HG03457 (cell line): ENCODE results near the gene UBXN2A.
"Not testable (repeated sequence)": the region's sequence is repeated elsewhere in the genome, so short reads cannot be mapped to it uniquely, and the experiment has no call there.

Experiments used
- ATAC-seq: cut with Tn5 transposase; IDR thresholded peaks from one replicate; pipeline ENCODE4 v1.9.1; 2021; ENCODE audit warnings: moderate number of reproducible peaks; ENCODE audit not compliant: unreplicated experiment

UBXN2A gene

DNA sequence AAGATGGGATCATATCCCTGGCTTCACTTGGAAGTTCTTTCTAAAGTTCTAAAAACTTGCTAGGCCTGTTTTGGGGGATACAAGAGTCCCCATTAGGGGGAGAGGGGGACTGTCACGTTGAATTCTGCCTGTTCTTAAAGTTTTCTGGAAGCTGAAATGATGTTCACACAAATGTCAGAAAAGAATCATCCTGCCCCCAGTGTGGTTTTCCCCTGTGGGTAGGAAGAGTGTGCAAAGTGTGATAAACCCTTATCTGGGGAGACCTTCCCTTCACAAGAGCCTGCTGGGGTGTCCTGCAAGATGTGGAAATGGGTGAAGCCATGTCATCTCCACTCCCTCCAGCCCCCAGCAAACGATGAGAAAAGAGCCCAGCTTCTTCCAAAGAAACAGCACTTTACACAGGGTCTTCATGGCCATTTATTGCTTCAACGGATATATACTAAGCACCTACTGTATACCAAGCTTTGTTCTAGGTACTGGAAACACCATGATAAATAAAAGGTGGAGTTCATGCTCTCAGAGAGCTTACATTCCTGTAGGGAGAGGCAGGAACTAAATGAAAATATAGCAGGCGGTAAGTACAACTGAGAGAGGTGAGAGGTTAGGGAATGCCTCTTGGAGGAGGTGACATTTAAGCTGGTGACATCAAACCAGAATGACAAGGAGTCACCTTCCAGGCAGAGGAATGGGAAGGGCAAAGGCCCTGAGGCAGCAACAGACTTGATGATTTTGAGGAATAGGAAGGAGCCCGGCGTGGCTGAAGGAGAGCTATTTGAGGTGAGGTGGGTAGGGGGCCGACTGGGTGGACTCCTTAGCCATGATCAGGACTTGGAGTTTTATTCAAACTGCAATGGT is 71.2 kb downstream of the UBXN2A start:
- no peak for ATAC-seq

DNA sequence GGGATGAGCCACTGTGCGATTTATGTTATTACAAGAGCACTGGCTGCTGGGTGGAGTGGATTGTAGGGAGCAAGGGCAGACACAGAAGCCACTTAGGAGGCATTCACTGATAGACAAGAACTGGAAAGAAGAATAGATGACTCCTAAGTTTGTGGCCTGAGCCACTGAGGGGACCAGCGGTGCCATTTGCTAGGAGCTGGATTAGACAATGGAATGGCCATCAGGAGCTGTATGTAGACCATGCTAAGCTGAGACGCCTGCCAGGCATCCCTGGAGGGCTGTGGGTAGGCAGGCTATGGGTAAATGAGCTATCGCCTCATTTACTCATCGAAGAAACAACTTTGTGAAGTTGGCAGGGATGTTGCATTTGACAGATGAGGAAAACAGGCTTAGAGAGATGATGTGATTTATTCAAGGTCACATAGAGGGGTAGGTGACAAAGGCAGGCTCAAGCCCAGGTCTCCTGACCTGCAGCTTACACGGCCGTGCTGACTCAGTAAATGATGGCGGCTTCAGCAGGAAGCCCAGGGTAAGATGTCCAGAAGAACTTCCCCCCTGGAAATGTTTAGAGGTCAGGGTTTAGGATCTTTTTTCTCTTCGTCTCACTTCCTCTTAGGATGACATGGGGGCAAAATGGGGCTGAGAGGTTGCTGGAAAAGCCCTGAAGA is 72.4 kb downstream of the UBXN2A start:
- no peak for ATAC-seq

DNA sequence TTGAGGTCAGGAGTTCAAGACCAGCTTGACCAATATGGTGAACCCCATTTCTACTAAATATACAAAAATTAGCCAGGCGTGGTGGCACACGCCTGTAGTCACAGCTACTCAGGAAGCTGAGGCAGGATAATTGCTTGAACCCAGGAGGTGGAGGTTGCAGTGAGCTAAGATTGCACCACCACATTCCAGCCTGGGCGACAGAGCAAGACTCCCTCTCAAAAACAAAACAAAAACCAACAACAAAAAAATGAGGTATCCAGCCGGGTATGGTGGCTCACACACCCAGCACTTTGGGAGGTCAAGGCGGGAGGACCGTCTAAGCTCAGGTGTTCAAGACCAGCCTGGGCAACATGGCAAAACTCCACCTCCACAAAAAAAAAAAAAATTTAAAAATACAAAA is 74.6 kb downstream of the UBXN2A start:
- not testable (repeated sequence) for ATAC-seq

DNA sequence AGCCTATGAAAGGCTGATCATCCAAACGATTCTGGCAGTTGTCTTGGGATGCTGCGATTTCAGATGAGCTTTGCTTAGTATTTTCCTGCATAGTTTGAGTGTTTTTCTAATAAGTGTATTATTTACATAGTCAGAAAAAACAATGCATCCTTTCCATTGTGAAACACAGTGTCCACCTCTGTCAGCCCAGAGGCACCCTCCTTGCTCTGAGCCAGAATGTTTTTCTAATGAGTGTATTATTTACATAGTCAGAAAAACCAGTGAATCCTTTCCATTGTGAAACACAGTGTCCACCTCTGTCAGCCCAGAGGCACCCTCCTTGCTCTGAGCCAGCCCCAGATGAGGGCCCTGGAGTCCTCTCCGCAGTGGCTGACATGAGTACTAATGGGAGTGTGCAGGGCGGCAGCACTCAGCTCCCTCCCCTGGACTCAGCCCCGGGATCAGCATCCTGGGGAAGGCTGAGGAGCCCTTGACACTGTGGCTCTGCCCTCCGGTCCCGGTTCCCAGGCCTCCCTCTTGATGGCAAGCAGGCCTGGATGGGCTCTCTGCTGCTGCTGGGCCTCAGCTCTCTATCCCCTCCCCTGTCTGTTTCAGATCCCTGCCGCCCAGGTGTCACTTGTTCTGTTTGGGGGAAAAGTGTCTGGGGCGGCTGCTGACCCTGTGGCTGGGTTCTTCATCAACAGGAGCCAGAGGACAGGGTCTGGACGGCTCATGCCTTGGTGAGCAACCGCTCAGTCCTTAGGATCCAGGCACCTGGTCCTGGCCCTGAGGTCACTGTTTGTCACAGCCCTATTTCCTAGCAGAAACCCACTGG is 75.5 kb downstream of the UBXN2A start:
- ATAC-seq = no peak

DNA sequence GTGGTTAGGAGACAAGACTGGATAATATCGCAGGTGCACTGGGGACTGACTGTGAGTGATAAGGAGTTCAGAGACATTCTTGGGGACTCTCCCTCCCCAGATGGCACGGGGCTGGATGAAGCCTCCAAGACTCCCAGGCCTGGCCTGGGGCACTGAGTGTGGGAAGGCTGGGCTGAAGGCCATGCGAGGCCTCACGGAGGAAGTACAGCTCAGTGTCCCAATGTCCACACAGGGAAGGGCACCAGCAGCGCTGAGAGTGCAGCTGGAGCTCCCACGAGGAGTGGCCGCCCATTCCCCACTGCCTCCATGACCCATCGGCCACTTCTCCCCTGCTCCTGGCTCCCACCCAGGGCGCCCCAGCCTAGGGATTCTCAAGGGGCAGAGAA is 76.1 kb downstream of the UBXN2A start:
- no peak for ATAC-seq

DNA sequence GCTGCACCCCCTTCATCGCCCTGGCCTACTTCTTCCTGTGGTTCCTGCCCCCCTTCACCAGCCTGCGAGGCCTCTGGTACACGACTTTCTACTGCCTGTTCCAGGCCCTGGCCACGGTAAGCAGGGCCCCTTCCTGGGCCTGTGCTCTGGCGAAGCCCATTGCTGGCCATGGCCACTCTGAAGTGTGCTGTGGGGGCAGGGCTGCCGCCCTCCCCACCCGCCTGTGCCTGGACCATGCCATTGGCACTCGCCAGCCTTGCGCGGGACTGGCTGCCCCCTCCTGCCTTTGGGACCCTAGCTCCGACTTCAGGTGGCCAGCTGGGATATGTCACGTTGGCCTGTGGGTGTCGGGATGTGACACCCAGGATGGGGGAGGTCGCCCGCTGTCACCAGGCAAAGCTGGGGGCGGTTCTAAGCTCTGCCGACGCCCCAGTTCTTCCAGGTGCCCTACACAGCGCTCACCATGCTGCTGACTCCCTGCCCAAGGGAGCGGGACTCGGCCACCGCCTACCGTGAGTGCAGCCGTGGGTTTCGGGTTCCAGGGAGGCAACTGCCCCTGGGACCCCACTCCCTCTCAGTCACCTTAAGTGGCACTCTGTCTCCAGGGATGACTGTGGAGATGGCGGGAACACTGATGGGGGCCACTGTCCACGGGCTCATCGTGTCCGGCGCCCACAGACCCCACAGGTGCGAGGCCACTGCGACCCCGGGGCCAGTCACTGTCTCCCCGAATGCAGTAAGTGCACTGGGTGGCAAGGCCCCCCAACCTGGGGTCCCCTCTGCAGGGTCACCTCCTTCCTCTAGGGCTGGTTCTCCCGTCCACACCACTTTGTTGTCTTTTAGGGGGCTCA is 76.8 kb downstream of the UBXN2A start:
- ATAC-seq = no peak

DNA sequence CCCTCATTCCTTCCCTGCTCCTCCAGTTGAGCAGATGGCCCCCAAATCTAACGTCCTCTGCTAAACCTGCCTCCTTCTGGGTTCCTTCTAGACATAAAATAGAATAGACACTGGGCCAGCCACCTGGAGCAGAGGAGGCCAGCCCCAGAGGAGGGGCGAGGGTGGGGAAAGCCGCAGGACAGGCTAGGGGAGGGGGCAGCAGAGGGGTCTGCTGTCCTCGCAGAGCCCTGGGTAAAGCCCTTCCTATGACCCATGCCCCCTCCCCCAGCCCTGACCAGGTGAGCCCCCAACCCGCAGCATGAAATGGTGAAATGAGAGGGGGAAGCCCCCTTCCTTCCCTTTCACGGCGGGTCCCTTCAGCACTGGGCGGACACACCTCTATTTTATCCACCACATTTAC is 77.4 kb downstream of the UBXN2A start:
- ATAC-seq = no peak

DNA sequence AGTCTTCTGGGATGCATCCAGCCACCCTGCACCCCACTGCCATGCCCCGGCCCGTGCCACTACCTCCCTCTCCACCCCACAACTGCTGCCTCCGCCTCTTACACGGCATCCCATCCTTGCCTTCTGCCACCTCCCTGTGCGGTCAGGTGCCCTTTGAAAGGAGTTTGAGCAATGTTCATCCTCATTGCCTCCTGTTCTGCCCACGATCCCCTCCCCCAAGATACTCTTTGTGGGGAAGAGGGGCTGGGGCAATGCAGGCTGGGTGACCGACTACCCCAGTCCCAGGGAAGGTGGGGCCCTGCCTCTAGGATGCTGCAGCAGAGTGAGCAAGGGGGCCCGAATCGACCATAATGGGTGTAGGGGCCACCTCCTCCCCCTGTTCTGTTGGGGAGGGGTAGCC is 78.0 kb downstream of the UBXN2A start:
- ATAC-seq = no peak

DNA sequence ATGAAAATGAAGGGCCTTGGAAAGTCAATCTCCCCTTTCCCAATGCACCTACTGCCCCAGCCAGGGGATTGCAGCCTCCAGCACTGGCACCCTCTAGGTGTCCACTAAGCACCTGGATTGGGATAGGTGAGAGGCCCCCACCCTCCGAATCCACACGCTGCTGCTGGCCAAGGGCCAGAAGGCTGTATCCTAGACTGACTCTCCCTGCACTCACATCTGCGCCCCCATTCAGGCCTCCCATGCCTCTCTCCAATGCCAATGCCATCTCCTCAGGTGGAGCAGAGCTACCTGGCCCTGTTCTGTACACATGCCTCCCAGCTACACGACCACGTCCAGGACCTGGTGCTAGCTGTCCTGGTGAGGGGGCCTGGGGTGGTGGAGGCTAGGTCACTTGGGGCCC is 79.5 kb downstream of the UBXN2A start:
- ATAC-seq = no peak

DNA sequence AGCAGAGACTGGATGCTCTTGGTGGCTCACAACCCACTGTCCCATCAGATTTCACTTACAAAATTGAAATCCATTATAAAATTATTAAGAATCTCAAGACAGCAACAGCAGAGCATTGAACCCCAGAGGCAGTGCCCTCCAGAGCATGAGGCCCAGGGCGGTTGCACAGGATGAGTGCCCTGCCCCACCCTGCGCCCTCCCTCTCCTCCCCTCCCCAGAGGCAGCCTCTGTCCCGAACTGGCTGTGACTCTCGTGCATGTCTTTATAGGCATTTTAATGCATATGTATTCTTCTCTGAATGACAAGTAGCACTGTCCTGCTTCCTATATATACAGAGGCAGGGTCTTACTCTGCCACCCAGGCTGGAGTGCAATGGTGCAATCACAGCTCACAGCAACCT is 80.0 kb downstream of the UBXN2A start:
- ATAC-seq = no peak

DNA sequence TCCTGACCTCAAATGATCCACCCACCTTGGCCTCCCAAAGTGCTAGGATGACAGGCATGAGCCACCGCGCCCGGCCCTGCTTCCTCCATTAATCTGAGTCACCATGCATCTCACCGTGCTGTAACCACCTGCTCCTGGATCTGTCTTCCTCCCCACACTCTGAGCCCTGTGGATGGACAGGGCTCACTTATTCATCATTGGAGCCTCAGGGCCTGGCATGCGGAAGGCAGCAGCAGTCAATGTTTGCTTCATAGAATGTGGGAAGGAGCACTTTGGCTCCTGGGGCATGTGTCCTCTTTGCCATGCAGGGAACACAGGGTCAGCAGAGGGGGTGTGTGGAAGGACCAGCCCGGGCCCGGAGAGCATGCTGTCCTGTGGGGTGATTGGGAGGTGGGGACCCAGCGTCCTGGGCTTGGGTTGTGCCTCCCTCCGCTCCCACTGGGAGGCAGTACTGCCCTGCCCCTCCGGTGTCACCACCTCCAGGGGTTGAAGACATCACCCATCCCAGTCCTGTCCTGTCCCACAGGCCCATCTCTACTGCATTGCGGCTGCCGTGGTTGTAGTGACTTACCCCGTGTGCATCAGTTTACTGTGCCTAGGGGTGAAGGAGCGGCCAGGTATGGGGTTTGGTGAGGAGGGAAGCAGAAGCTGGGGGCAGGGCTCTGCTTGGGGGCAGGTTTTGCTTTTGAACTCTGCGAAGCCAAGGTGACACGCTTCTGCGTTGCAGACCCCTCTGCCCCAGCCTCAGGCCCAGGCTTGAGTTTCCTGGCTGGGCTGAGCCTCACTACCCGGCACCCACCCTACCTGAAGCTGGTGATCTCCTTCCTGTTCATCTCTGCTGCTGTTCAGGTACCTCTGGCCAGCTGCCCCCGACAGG is 81.1 kb downstream of the UBXN2A start:
- no peak for ATAC-seq

DNA sequence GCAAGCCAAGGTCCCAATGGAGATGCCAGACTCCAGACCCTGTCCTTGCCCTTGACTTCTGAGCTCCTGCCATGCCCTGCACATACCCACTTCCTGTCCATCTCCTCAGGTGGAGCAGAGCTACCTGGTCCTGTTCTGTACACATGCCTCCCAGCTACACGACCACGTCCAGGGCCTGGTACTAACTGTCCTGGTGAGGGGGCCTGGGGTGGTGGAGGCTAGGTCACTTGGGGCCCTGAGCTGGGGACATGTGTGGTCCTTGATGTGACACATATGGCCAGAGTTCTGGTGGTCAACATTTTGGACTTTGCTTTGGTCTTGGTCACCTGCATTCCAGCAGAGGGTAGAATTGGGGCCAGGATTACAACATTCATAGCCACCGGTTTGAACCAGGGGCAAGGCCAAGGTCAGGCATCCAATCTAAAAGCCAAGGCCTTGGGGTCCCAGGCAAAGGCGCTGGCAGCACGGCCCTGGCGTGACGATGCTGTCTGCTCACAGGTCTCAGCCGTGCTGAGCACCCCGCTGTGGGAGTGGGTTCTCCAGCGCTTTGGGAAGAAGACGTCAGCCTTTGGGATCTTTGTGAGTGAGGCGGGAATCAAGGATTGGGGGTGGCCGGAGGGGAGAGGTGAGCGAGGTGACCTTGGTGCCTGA is 82.2 kb downstream of the UBXN2A start:
- ATAC-seq = no peak

DNA sequence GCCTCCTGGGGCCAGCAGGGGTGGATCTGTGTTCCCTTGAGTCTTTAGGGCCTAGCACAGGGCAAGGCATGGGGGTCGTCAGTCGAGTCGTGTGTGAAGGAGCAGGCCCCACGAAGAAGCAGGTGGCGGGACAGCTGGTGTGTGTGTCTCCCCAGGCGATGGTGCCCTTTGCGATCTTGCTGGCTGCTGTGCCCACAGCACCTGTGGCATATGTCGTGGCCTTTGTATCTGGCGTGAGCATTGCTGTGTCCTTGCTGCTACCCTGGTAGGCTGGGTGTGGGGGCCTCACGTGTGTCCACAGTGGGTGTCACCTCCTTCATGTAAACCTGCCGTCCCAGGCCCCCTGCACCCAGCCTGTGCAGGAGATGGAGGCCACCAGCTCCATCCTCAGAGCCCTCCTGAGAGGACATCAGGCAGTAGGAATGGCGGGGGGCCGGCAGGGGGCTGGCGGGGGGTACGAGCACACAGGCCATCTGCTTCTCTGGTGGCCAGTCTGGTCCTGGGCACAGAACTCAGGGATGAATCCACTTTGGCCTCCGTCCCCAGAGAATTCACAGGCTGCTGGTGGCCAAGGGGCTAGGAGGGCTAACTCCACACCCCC is 82.8 kb downstream of the UBXN2A start:
- no peak for ATAC-seq

DNA sequence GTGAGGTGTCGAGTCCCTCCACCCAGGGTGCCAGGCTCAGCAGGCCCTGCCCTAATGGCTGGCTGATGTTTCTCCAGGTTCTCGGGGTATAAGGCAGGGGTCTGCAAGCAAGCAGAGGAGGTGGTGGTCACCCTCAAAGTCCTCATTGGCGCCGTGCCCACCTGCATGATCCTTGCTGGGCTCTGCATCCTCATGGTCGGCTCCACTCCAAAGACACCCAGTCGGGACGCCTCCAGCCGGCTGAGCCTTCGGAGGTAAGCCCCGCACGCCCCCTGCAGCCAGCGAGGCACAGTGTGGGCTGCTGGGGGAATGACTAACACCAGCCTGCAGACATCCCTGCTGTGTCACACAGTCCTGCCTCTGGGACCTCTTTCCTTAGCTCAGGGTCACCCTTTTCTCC is 83.8 kb downstream of the UBXN2A start:
- no peak for ATAC-seq

DNA sequence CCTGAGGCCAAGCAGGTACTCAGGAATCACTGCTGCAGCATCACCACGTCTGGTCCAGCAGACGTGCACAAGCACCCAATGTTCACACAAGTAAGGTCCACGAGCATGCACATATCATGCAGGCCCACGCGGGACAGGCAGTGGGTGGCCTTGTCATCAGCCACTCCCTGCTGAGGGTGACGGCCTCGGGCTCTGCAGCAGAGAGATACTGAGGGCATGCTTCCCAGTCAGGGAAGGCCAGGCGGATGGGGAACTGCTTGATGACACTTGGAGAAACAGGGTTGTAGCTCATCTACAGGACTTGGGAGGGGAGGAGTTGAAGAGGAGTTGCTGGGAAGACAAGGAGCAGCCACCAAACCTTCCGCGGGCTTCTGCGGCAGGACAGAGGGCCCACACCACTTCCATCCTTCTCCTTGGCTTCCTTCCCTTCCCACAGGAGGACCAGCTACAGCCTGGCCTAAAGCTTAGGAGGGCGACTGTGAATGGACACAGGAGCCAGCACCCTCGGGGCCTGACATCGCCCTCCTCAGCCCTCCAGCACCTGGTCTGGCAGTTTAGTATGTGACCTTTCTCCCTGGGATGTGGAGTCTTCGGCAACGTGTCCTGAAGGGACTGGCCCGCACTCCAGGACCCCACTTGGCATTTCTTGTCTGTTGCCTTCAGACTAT is 84.9 kb downstream of the UBXN2A start:
- no peak for ATAC-seq

DNA sequence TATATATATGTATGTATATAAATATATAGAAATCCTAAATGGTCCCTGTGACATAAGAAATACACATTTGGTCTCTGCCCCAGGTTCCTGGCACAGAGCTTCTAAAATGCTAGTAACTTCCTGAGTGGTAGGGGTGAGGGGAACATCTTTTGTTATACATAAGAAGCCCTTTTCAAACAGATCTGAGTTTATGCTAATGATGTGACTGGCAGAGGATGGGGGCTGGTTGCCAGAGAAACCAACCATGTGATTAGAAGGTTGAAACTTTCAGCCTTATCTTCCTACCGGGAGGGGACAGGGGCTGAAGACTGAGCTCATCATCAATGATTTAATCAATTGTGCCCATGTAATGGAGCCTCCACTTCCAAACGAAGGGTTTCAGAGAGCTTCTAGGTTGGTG is 86.0 kb downstream of the UBXN2A start:
- no peak for ATAC-seq

DNA sequence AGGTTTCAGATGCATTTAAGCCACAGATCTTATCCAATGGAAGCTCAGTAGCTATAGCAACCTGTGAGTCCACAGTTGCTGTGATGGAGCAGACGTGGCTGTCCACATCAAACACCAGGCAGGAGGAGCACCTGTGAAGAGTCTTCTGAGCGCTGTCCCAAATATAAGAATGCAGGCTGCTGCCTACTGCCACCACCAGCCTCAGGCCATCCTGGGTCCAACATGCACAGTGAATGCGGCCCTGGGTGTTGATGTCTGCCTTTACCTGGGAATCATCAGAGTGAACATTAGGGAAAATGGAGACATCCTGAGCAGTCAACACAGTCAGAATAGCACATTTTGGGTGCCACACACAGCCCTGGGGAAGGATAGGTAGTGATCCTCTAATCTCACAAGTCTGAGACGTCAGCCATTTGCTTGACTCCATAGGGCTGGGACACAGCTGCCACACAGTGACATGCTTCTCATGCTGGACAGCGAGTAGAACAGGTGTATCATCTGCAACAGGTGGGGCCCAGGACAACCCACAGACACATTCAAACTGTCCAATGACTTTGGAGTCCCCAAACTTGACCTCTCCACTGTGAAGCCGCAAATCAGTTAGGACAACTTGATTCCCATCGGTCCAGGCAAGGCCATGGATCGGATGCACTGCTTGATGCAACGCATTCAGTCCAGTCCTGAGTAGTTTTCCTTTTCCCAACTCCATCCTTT is 98.7 kb downstream of the UBXN2A start:
- ATAC-seq = no peak

DNA sequence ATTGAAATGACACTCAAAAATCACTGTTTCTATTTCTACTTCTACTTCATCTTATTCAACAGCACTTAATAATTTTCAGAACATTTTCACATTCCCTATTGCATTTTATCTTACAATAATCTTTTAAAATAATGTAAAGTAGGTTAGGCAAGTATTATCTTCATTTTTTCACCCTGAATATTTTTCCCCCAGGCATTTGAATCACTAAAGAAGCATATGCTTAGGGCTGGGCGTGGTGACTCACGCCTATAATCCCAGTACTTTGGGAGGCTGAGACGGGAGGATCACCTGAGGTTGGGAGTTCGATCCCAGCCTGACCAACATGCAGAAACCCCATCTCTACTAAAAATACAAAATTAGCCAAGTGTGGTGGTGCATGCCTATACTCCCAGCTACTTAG is 100.2 kb downstream of the UBXN2A start:
- no peak for ATAC-seq
